Prostate gland (tissue), 2 donors: Measurements from ENCODE around the gene CXCL6.

Source experiments
- CTCF ChIP-seq, 4 experiments: fragments of 200-600 bp in 2 of 4; fragments of 450-650 bp in 2 of 4; sonication (generic) in 2 of 4; IDR thresholded peaks; 1 replicate in 3 of 4; 2 replicates in 1 of 4; pipeline ENCODE4 v1.5.1; 2016 to 2019; ENCODE audit warnings: antibody characterized with exemption in 4 of 4, mild to moderate bottlenecking in 2 of 4, moderate library complexity in 2 of 4
- POLR2A ChIP-seq: fragments of 450-650 bp; IDR thresholded peaks from one replicate; pipeline ENCODE4 v1.6.1; 2016; ENCODE audit warnings: antibody characterized with exemption, mild to moderate bottlenecking

- TF ChIP-seq CTCF (IDR thresholded peaks at IDR 0.05) = no peak
- no peak for TF ChIP-seq POLR2A
Observed at GRCh38 chr4:73862322-73862721, 25.8 kb downstream of the CXCL6 start.
